HCT116 (cell line): ENCODE results near the gene IBA57.

Experiments used
- CTCF ChIP-seq, 3 experiments: fragments of 200-600 bp in 1 of 3; sonication (generic) in 1 of 3; IDR thresholded peaks in 2 of 3; conservative IDR thresholded peaks in 1 of 3; 2 replicates each; pipeline ENCODE4 v1.5.1; 2012 to 2017; ENCODE audit warnings: low read depth in 2 of 3, low read length in 2 of 3, antibody characterized with exemption in 1 of 3, borderline replicate concordance in 1 of 3, control low read depth in 1 of 3, mild to moderate bottlenecking in 1 of 3, mixed read lengths in 1 of 3, mixed run types in 1 of 3, moderate library complexity in 1 of 3; ENCODE audit not compliant: insufficient read depth in 1 of 3
- REST ChIP-seq: IDR thresholded peaks from 2 replicates; pipeline ENCODE4 v1.6.1; 2012; ENCODE audit warnings: low read depth

DNA sequence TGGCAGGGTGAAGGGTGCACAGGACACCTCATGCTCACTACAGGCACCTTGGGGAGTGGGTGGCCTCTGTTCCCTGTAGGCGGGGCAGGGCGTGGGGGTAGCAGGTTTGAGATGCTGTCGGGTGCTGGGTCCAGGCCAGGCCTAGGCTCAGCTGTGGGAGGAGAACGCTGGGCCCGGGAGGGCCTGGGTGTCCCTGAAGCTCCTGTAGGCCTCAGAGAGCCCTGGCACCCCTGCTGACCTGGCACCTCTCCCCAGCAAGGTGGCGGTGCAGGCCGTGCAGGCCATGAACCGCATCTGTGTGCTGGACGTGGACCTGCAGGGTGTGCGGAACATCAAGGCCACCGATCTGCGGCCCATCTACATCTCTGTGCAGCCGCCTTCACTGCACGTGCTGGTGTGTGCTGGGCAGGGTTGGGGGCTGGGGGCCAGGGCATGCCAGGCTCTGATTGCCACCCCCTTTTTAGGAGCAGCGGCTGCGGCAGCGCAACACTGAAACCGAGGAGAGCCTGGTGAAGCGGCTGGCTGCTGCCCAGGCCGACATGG, 18.4 kb upstream of the IBA57 start:
- TF ChIP-seq CTCF (IDR thresholded peaks at IDR 0.05 in 2 of 3, conservative IDR thresholded peaks at IDR 0.05 in 1 of 3; ENCODE audit: borderline replicate concordance in 1 of 3, insufficient read depth in 1 of 3, low read depth in 2 of 3, low read length in 2 of 3), result no peak
- TF ChIP-seq REST, result no peak
